Measurements from ENCODE around the gene RAB5IF. TPM values are rescaled to one million over a fixed set of nuclear protein-coding genes. Genes with fewer than 3 reads are reported as not detected.

The RAB5IF gene
- total and polyA plus RNA-seq, 2 of the 13 experiments (the other 11 are each of a cell fraction or from before 2014, with no cell fraction given): 261 to 305 TPM

DNA sequence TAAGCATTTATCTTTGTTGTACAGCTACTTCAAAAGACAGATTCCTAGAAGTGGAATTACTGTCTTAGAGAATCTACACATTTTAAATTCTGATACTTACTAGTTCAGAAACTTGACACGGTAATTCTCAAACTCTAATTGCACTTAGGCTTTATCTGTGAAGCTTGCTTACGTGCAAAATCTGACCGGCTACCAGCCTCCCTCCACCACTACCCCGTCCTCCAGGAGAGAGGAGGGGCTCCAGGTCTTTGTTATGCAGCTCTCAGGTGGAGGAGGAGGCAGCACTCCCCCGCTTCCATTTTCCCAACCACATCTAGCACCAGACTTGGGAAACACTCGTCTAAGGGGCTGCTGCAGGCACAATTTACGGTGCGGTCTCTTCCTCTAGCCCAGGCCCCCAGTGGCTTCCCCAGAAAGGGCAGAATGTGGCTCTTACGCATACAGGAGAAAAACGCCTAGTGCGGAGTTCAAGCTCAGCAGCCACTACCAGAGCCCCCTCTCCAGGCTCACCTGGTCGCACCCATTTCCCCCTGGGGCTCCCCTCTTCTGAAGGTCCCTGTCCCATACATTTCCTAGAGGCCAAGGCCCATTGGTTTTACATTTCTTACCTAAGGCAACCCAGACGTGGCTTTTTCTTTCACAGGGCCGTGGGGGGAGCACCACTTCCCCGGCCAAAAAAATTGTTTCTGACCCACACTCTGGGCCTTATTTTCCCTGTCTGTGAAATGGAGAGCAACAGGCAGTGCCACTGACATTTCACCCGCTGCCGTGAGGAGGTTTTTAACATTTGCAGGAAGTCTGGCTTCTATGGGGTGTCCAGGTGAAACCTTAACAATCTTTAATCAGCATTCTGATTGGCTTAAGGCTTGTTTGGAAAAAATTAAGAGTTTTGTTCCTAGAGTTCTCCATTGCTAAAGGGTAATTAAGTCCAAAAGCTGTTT is 33.7 kb upstream of the RAB5IF start (continued):
- no peak for TF ChIP-seq RXRB (CRISPR knock-in tag; IDR thresholded peaks at IDR 0.05; ENCODE audit: borderline replicate concordance)
- no peak for TF ChIP-seq MBNL3 (CRISPR knock-in tag; conservative IDR thresholded peaks at IDR 0.05)
- 0 out of 2 replicates have a peak, but pooled peaks have one; percentile 17 for TF ChIP-seq TFDP1 (CRISPR knock-in tag; IDR thresholded peaks at IDR 0.05; ENCODE audit: borderline replicate concordance)
- no peak for TF ChIP-seq ZNF337 (CRISPR knock-in tag; IDR thresholded peaks at IDR 0.05; ENCODE audit: borderline replicate concordance, low read depth)
- TF ChIP-seq ZNF567 (CRISPR knock-in tag; IDR thresholded peaks at IDR 0.05; ENCODE audit: borderline replicate concordance): no peak; the same call in 1 of the 2 replicates
- peak; percentile 42; the same call in 1 of the 2 replicates for TF ChIP-seq PITX1 (CRISPR knock-in tag; IDR thresholded peaks at IDR 0.05)
- TF ChIP-seq, protein P1, sequence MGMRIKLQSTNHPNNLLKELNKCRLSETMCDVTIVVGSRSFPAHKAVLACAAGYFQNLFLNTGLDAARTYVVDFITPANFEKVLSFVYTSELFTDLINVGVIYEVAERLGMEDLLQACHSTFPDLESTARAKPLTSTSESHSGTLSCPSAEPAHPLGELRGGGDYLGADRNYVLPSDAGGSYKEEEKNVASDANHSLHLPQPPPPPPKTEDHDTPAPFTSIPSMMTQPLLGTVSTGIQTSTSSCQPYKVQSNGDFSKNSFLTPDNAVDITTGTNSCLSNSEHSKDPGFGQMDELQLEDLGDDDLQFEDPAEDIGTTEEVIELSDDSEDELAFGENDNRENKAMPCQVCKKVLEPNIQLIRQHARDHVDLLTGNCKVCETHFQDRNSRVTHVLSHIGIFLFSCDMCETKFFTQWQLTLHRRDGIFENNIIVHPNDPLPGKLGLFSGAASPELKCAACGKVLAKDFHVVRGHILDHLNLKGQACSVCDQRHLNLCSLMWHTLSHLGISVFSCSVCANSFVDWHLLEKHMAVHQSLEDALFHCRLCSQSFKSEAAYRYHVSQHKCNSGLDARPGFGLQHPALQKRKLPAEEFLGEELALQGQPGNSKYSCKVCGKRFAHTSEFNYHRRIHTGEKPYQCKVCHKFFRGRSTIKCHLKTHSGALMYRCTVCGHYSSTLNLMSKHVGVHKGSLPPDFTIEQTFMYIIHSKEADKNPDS (CRISPR knock-in tag; IDR thresholded peaks at IDR 0.05): no peak
- TF ChIP-seq ZNF7 (CRISPR knock-in tag; IDR thresholded peaks at IDR 0.05): no peak
- TF ChIP-seq IKZF4 (CRISPR knock-in tag; IDR thresholded peaks at IDR 0.05; ENCODE audit: borderline replicate concordance, low read depth, not compliant biosample characterization): no peak
- TF ChIP-seq DMAP1 (CRISPR knock-in tag; IDR thresholded peaks at IDR 0.05): 0 out of 2 replicates have a peak, but pooled peaks have one; percentile 18
- no peak for TF ChIP-seq ZUFSP (CRISPR knock-in tag; IDR thresholded peaks at IDR 0.05; ENCODE audit: borderline replicate concordance)
- TF ChIP-seq WIZ (CRISPR knock-in tag; IDR thresholded peaks at IDR 0.05): no peak
- peak; percentile 24; the same call in 1 of the 2 replicates for TF ChIP-seq GATAD2A (CRISPR knock-in tag; IDR thresholded peaks at IDR 0.05)
- TF ChIP-seq ZNF354B (CRISPR knock-in tag; IDR thresholded peaks at IDR 0.05): no peak
- no peak for TF ChIP-seq NCOA2 (CRISPR knock-in tag; IDR thresholded peaks at IDR 0.05)
- no peak for TF ChIP-seq SMC3 (IDR thresholded peaks at IDR 0.05; ENCODE audit: low read length)
- no peak for TF ChIP-seq SNAI1 (CRISPR knock-in tag; IDR thresholded peaks at IDR 0.05; ENCODE audit: borderline replicate concordance)

All from HepG2 (cell line).